Heart left ventricle (tissue), 16 donors: Measurements from ENCODE around the gene SMR3A. TPM values are rescaled to one million over a fixed set of nuclear protein-coding genes. Genes with fewer than 3 reads are reported as not detected.

Source experiments
- ATAC-seq, 4 donors: fragments of 200-7000 bp; cut with Tn5 transposase; one replicate each; pipeline ENCODE4 v1.9.1; 2020 to 2022; ENCODE audit warnings: moderate library complexity in 4 of 4, mild to moderate bottlenecking in 3 of 4, moderate number of reproducible peaks in 1 of 4
- DNase-seq, 5 donors: peaks; one replicate each; pipeline ENCODE4 v3.0.0-alpha.2; 2020
- H3K27ac ChIP-seq, 12 donors: fragments of 200-600 bp; sonication (generic) in 4 of 12; one replicate each; pipeline versions ENCODE4 v1.5.0 to v1.8.0; 2016 to 2022; ENCODE audit warnings: mild to moderate bottlenecking in 2 of 12
- H3K27me3 ChIP-seq, 9 donors: fragments of 200-600 bp; sonication (generic) in 2 of 9; one replicate each; pipeline versions ENCODE4 v1.5.1 to v1.8.0; 2016 to 2022; ENCODE audit warnings: mild to moderate bottlenecking in 3 of 9
- H3K36me3 ChIP-seq, 9 donors: fragments of 200-600 bp; sonication (generic) in 2 of 9; one replicate each; pipeline versions ENCODE4 v1.5.0 to v1.8.0; 2018 to 2022; ENCODE audit warnings: mild to moderate bottlenecking in 2 of 9
- H3K4me1 ChIP-seq, 12 donors: fragments of 200-600 bp; sonication (generic) in 4 of 12; one replicate each; pipeline versions ENCODE4 v1.5.0 to v1.8.0; 2016 to 2022; ENCODE audit warnings: mild to moderate bottlenecking in 3 of 12
- H3K4me3 ChIP-seq, 12 donors: fragments of 200-600 bp; sonication (generic) in 4 of 12; one replicate each; pipeline versions ENCODE4 v1.5.0 to v1.8.0; 2017 to 2022; ENCODE audit warnings: mild to moderate bottlenecking in 9 of 12, moderate library complexity in 4 of 12
- H3K9me3 ChIP-seq, 12 donors: fragments of 200-600 bp; sonication (generic) in 4 of 12; one replicate each; pipeline versions ENCODE4 v1.5.0 to v1.8.0; 2016 to 2022; ENCODE audit warnings: mild to moderate bottlenecking in 1 of 12
- CTCF ChIP-seq, 12 donors: fragments of 200-600 bp; sonication (generic) in 4 of 12; IDR thresholded peaks; one replicate each; pipeline versions ENCODE4 v1.5.0 to v1.8.0; 2018 to 2022; ENCODE audit warnings: antibody characterized with exemption in 12 of 12, mild to moderate bottlenecking in 5 of 12
- POLR2A ChIP-seq, 2 donors: fragments of 450-650 bp; IDR thresholded peaks; one replicate each; pipeline ENCODE4 v1.6.1; 2017; ENCODE audit warnings: antibody characterized with exemption in 2 of 2, mild to moderate bottlenecking in 2 of 2, moderate library complexity in 2 of 2
- WGBS, 4 donors: extraction: QIAGEN DNeasy Blood & Tissue Kit in 2 of 4; methylation state at CpG; one replicate each; pipeline versions ENCODE4 v1.1.5 to v1.1.7; 2013 to 2018; 5-methylcytosine and 5-hydroxymethylcytosine counted together
- intact Hi-C, 10 donors: fragments of 100-400 bp; cut with DNase I; formaldehyde crosslinking; loops; one replicate each; pipeline versions ENCODE4 v1.11.1 to v1.14.2; 2022
- polyA plus RNA-seq, 2 donors: library from polyadenylated mRNA; stranded (reverse); fragments of 200-250 nt; gene quantifications; one replicate each; pipeline ENCODE4 v1.2.3, GENCODE V29; 2013
- total RNA-seq, 9 donors: library from RNA; depleted of rRNA in 2 of 9; stranded (reverse); fragments of >200 nt in 2 of 9; fragmentation: NEBNext Ultra II Directional in 3 of 9; extraction: Animal tissue kit (Norgen Biotek cat#: 25700) in 3 of 9; gene quantifications; one replicate each; pipeline versions ENCODE4 v1.1.0 to v1.2.4, GENCODE V29; 2016 to 2023
- donor health status: ischemic (EF 13 %, LVEDD 7.1; RV severe dilation, severe dysfunction).
- donor health status: healthy with polysubstance abuse.
- donor health status: DM: no; HTN: yes; CAD: no.
- donor health status: DM: no; HTN: no; CAD: no.
- donor health status: ischemic (EF 25% LVEDD 6.9; RV normal size, moderate dysfunction).
- donor health status: ischemic (EF 25% LVEDD 5.7; RV mildly dilated, moderate dysfunction).
- donor health status: healthy.
- donor health status: DM: yes; HTN: yes; CAD: no.
- donor health status: ischemic (EF 35%, LVEDD 5.7; RV mildly dilated, moderate dysfunction).
- donor health status: nonischemic (EF 11% LVEDD 7.7; RV severe dilation, severe dysfunction).
- donor health status: DM: yes; HTN: yes; CAD: no.
- donor health status: PGD.
- donor health status: ischemic (EF 29% LVEDD 5.4; RV normal size, mild dysfunction).
- donor health status: nonischemic (EF 23%, LVEDD 6.1; RV moderate dilation, normal function).

SMR3A gene
- total and polyA plus RNA-seq, 11 donors = not detected

GRCh38 chr4:70334681-70335080 is 25.9 kb upstream of the SMR3A start, which contains the start of gene CABS1:
Gene CABS1 (plus strand): TSS chr4:70334981. CDS start chr4:70335040, 59 bp downstream.
- WGBS, 4 donors = 84 to 95% (median 90%) methylated on average over 3 of the region's 3 CpGs
- no peak for TF ChIP-seq CTCF (IDR thresholded peaks at IDR 0.05)
- no peak for TF ChIP-seq POLR2A (IDR thresholded peaks at IDR 0.05)

GRCh38 chr4:70336043-70336442 is 24.5 kb upstream of the SMR3A start:
- Histone ChIP-seq H3K4me3 (no peak overlapping the region), H3K4me1 (no peaks in the 10 kb centered on the region), H3K36me3 (no peaks in the 10 kb centered on the region), H3K9me3 (no peaks in the 10 kb centered on the region), H3K27ac (no peak overlapping the region), H3K27me3 (no peaks in the 10 kb centered on the region)
- intact Hi-C loops = no loop called here
- 76 to 88% (median 82%) methylated on average over 5 of the region's 5 CpGs for WGBS, 4 donors
- TF ChIP-seq CTCF (IDR thresholded peaks at IDR 0.05) (no peak), POLR2A (IDR thresholded peaks at IDR 0.05) (no peak)
- ATAC-seq (no peak), DNase-seq (no peak)

More at GRCh38 chr4:70334681-70335080, 25.9 kb upstream of the SMR3A start, which contains the start of gene CABS1:
- Histone ChIP-seq H3K27ac (no peak within 1 kb of the TSS), H3K36me3 (no peaks in the 10 kb centered on the region), H3K27me3 (no peaks in the 10 kb centered on the region), H3K4me1 (no peaks in the 10 kb centered on the region), H3K4me3 (no peak within 1 kb of the TSS), H3K9me3 (no peaks in the 10 kb centered on the region)
- ATAC-seq = no peak
- intact Hi-C loops = no loop called here
- no peak for DNase-seq

- TF ChIP-seq CTCF (IDR thresholded peaks at IDR 0.05) (no peak), POLR2A (IDR thresholded peaks at IDR 0.05) (no peak)
- intact Hi-C loops = no loop called here
- no peak for DNase-seq
- WGBS, 4 donors = 55 to 69% (median 65%) methylated on average over 1 of the region's 1 CpG
- no peak for ATAC-seq
- no peaks in the 10 kb centered on the region for H3K36me3 ChIP-seq
- no peaks in the 10 kb centered on the region for H3K27me3 ChIP-seq
- H3K4me3 ChIP-seq = no peak overlapping the region
- H3K4me1 ChIP-seq = no peaks in the 10 kb centered on the region
- no peak overlapping the region for H3K27ac ChIP-seq
- no peaks in the 10 kb centered on the region for H3K9me3 ChIP-seq
Observed at GRCh38 chr4:70337886-70338420, 22.6 kb upstream of the SMR3A start.

GRCh38 chr4:70356185-70356584 is 4.4 kb upstream of the SMR3A start:
- ATAC-seq = no peak
- Histone ChIP-seq H3K36me3 (no peaks in the 10 kb centered on the region), H3K4me3 (no peak overlapping the region), H3K4me1 (no peaks in the 10 kb centered on the region), H3K27ac (no peak overlapping the region), H3K9me3 (peaks cover 0 to 5% (median 0%) of the 10 kb centered on the region in 12 donors), H3K27me3 (no peaks in the 10 kb centered on the region)
- no peak for DNase-seq
- intact Hi-C loops = no loop called here
- TF ChIP-seq POLR2A (IDR thresholded peaks at IDR 0.05) (no peak), CTCF (IDR thresholded peaks at IDR 0.05) (no peak)
- 17 to 56% (median 45%) methylated on average over 1 of the region's 1 CpG for WGBS, 4 donors
